ENCODE results near the gene DNAH3. TPM values are rescaled to one million over a fixed set of nuclear protein-coding genes. Genes with fewer than 3 reads are reported as not detected.

The DNAH3 gene
- total RNA-seq, 5 donors from 2014 or later (not counting 1 experiment from before 2014, with no cell fraction given): not detected

- H3K27me3 Mint-ChIP-seq: peaks cover 0 to 2% of the 10 kb centered on the region in 2 donors
- H3K27ac ChIP-seq (ENCODE audit: low read length): no peak overlapping the region
- no peak overlapping the region for H3K4me3 Mint-ChIP-seq
- H3K9me3 ChIP-seq: no peaks in the 10 kb centered on the region
- CTCF ChIA-PET: no interaction called here
- H3K4me1 Mint-ChIP-seq: no peaks in the 10 kb centered on the region
- H3K4me1 ChIP-seq (ENCODE audit: control insufficient read depth in 1 of 2, extremely low read depth in 1 of 2, insufficient read depth in 2 of 2, low read length in 2 of 2): no peaks in the 10 kb centered on the region
- H3K36me3 Mint-ChIP-seq: no peaks in the 10 kb centered on the region
- peaks cover 0 to 2% of the 10 kb centered on the region in 2 experiments for H3K27me3 ChIP-seq (replicated peaks in 1 of 2; ENCODE audit: control insufficient read depth in 2 of 2, extremely low read depth in 1 of 2, insufficient read depth in 2 of 2, low read length in 1 of 2)
- H3K36me3 ChIP-seq (ENCODE audit: control insufficient read depth in 2 of 2, extremely low read depth in 1 of 2, insufficient read depth in 1 of 2, low read length in 1 of 2): no peaks in the 10 kb centered on the region
- H3K4me3 ChIP-seq (ENCODE audit: control insufficient read depth in 1 of 2, extremely low read depth in 1 of 2, low read length in 1 of 2): no peak overlapping the region
- ATAC-seq (replicated peaks in 1 of 4): no peak
- POLR2A ChIA-PET: no interaction called here
- 80% methylated on average over 1 of the region's 8 CpGs for WGBS (ENCODE audit: insufficient coverage)
- no peak for DNase-seq
- H3K27ac Mint-ChIP-seq: no peak overlapping the region
- H3K9me3 Mint-ChIP-seq: no peaks in the 10 kb centered on the region
These were observed 179.2 kb downstream of the DNAH3 start for GRCh38 chr16:20971401-20971800.

DNA sequence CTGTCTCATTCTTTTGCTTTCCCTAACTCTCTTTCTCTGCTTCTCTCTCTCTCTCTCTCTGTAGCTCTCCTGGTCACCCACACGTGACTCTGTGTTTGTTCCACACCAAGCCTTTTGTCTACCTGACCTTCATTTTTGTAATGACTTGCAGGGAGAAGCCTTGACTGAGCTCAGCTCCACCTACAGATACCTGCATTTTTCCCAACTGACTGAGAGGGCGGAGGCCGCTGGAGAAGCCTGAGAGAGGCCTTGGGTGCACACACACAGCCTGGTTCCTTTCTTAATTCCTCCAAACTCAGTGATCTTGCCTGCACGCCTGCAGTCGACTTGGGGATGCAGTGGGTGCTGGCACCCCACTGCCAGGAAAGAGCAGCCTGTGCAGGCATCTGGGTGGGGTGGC lies 181.3 kb downstream of the DNAH3 start:
- Histone ChIP-seq H3K36me3 (ENCODE audit: control insufficient read depth in 2 of 2, extremely low read depth in 1 of 2, insufficient read depth in 1 of 2, low read length in 1 of 2) (no peaks in the 10 kb centered on the region), H3K4me1 (ENCODE audit: control insufficient read depth in 1 of 2, extremely low read depth in 1 of 2, insufficient read depth in 2 of 2, low read length in 2 of 2) (no peaks in the 10 kb centered on the region), H3K9me3 (no peaks in the 10 kb centered on the region), H3K4me3 (ENCODE audit: control insufficient read depth in 1 of 2, extremely low read depth in 1 of 2, low read length in 1 of 2) (no peak overlapping the region), H3K27me3 (replicated peaks in 1 of 2; ENCODE audit: control insufficient read depth in 2 of 2, extremely low read depth in 1 of 2, insufficient read depth in 2 of 2, low read length in 1 of 2) (peaks cover 0 to 2% of the 10 kb centered on the region in 2 experiments), H3K27ac (ENCODE audit: low read length) (no peak overlapping the region)
- no peaks in the 10 kb centered on the region for H3K9me3 Mint-ChIP-seq
- ATAC-seq (replicated peaks in 1 of 4) (no peak), DNase-seq (no peak)
- no peak overlapping the region for H3K27ac Mint-ChIP-seq
- CTCF ChIA-PET: no interaction called here
- no peaks in the 10 kb centered on the region for H3K36me3 Mint-ChIP-seq
- H3K4me1 Mint-ChIP-seq: no peaks in the 10 kb centered on the region
- WGBS (ENCODE audit: insufficient coverage): 74% methylated on average over 4 of the region's 5 CpGs
- POLR2A ChIA-PET: no interaction called here
- H3K27me3 Mint-ChIP-seq: peaks cover 0 to 2% of the 10 kb centered on the region in 2 donors
- H3K4me3 Mint-ChIP-seq: no peak overlapping the region

DNA sequence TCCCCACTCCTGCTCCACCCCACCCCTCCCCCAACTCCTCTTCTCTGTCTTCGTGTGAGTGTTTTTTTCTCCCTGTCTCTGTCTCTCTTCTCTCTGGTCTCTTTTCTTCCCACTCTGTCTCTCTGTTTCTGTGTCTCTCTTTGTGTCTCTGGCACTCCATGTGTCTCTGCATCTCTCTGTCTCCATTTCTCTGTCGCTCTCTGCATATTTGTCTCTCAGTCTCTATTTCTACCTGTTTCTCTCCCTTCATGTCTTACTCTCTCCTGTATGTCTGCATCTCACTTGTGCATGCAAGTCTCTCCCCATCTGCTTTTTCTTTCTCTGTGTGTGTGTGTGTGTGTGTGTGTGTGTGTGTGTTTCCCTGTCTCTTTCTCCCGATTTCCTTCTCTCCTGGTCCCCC lies 181.9 kb downstream of the DNAH3 start:
- ATAC-seq (replicated peaks in 1 of 4) (no peak), DNase-seq (no peak)
- ChIA-PET CTCF (no interaction called here), POLR2A (no interaction called here)
- 86% methylated on average over 2 of the region's 3 CpGs for WGBS (ENCODE audit: insufficient coverage)
- H3K27ac ChIP-seq (ENCODE audit: low read length): no peak overlapping the region
- no peaks in the 10 kb centered on the region for H3K36me3 ChIP-seq (ENCODE audit: control insufficient read depth in 2 of 2, extremely low read depth in 1 of 2, insufficient read depth in 1 of 2, low read length in 1 of 2)
- no peaks in the 10 kb centered on the region for H3K4me1 ChIP-seq (ENCODE audit: control insufficient read depth in 1 of 2, extremely low read depth in 1 of 2, insufficient read depth in 2 of 2, low read length in 2 of 2)
- H3K27ac Mint-ChIP-seq: no peak overlapping the region
- H3K4me1 Mint-ChIP-seq: no peaks in the 10 kb centered on the region
- no peaks in the 10 kb centered on the region for H3K9me3 Mint-ChIP-seq
- no peaks in the 10 kb centered on the region for H3K9me3 ChIP-seq
- H3K4me3 ChIP-seq (ENCODE audit: control insufficient read depth in 1 of 2, extremely low read depth in 1 of 2, low read length in 1 of 2): no peak overlapping the region
- no peak overlapping the region for H3K4me3 Mint-ChIP-seq
- H3K36me3 Mint-ChIP-seq: no peaks in the 10 kb centered on the region
- H3K27me3 ChIP-seq (replicated peaks in 1 of 2; ENCODE audit: control insufficient read depth in 2 of 2, extremely low read depth in 1 of 2, insufficient read depth in 2 of 2, low read length in 1 of 2): no peaks in the 10 kb centered on the region
- H3K27me3 Mint-ChIP-seq: peaks cover 0 to 2% of the 10 kb centered on the region in 2 donors

- Mint-ChIP-seq H3K4me1 (no peaks in the 10 kb centered on the region), H3K36me3 (no peaks in the 10 kb centered on the region), H3K27me3 (no peaks in the 10 kb centered on the region), H3K27ac (no peak overlapping the region), H3K9me3 (no peaks in the 10 kb centered on the region), H3K4me3 (no peak overlapping the region)
- WGBS (ENCODE audit: insufficient coverage): 97% methylated on average over 3 of the region's 5 CpGs
- ChIA-PET CTCF (no interaction called here), POLR2A (no interaction called here)
- Histone ChIP-seq H3K27me3 (replicated peaks in 1 of 2; ENCODE audit: control insufficient read depth in 2 of 2, extremely low read depth in 1 of 2, insufficient read depth in 2 of 2, low read length in 1 of 2) (no peaks in the 10 kb centered on the region), H3K4me3 (ENCODE audit: control insufficient read depth in 1 of 2, extremely low read depth in 1 of 2, low read length in 1 of 2) (no peak overlapping the region), H3K27ac (ENCODE audit: low read length) (no peak overlapping the region), H3K9me3 (no peaks in the 10 kb centered on the region), H3K4me1 (ENCODE audit: control insufficient read depth in 1 of 2, extremely low read depth in 1 of 2, insufficient read depth in 2 of 2, low read length in 2 of 2) (no peaks in the 10 kb centered on the region), H3K36me3 (ENCODE audit: control insufficient read depth in 2 of 2, extremely low read depth in 1 of 2, insufficient read depth in 1 of 2, low read length in 1 of 2) (no peaks in the 10 kb centered on the region)
- ATAC-seq (replicated peaks in 1 of 4) (no peak), DNase-seq (no peak)
These were observed 189.7 kb downstream of the DNAH3 start for GRCh38 chr16:20960899-20961298.

DNA sequence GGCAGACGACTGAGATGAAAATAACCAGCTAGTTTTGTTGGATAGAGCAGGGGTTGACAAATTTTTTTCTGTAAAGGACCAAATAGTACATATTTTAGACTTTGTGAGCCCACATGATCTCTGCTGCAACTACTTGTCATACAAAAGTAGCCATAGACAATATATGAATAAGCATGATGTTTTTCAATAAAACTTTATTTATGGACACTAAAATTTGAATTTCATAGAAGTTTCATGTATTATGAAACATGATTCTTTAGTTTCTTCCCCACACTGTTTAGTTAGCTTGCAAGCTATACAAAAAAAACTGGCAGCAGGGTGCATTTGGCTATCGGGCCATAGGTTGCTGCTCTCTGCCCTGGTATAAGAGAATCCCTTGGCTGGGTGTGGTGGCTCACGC lies 193.5 kb downstream of the DNAH3 start:
- Mint-ChIP-seq H3K9me3 (no peaks in the 10 kb centered on the region), H3K4me1 (no peaks in the 10 kb centered on the region), H3K27ac (no peak overlapping the region), H3K27me3 (no peaks in the 10 kb centered on the region), H3K4me3 (no peak overlapping the region), H3K36me3 (no peaks in the 10 kb centered on the region)
- Histone ChIP-seq H3K27me3 (replicated peaks in 1 of 2; ENCODE audit: control insufficient read depth in 2 of 2, extremely low read depth in 1 of 2, insufficient read depth in 2 of 2, low read length in 1 of 2) (peaks cover 0 to 6% of the 10 kb centered on the region in 2 experiments), H3K4me3 (ENCODE audit: control insufficient read depth in 1 of 2, extremely low read depth in 1 of 2, low read length in 1 of 2) (no peak overlapping the region), H3K36me3 (ENCODE audit: control insufficient read depth in 2 of 2, extremely low read depth in 1 of 2, insufficient read depth in 1 of 2, low read length in 1 of 2) (no peaks in the 10 kb centered on the region), H3K9me3 (no peaks in the 10 kb centered on the region), H3K4me1 (ENCODE audit: control insufficient read depth in 1 of 2, extremely low read depth in 1 of 2, insufficient read depth in 2 of 2, low read length in 2 of 2) (no peaks in the 10 kb centered on the region), H3K27ac (ENCODE audit: low read length) (no peak overlapping the region)
- DNase-seq (no peak), ATAC-seq (replicated peaks in 1 of 4) (no peak)
- CTCF ChIA-PET: interaction anchor here in 1 of 2 donors (0.7 kb wide), 1 partner anchor 207 kb away, joined by 6 read pairs; no protein-coding TSS in a partner anchor
- WGBS (ENCODE audit: insufficient coverage): 100% methylated on average over 1 of the region's 3 CpGs
- POLR2A ChIA-PET: no interaction called here

DNA sequence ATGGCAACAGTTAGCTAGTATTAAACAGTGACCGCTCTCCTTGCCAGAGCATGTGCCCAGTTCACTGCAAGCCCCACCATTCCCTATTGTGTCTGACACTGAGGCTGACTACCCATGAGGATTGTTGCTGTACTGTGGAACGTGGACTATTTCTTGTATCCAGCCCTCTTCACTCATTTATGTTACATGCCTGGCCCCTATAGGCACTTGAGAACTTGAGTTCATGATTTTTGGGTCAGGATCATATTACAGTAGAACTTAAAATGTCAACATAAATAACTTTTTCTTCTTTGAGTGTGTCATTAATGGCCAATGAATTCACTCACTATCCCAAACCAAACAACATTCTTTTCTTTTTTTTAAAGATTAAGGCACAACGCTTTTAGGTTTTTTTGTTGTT lies 194.3 kb downstream of the DNAH3 start:
- H3K9me3 Mint-ChIP-seq: no peaks in the 10 kb centered on the region
- ATAC-seq (replicated peaks in 1 of 4) (no peak), DNase-seq (no peak)
- H3K27ac Mint-ChIP-seq: no peak overlapping the region
- Histone ChIP-seq H3K4me1 (ENCODE audit: control insufficient read depth in 1 of 2, extremely low read depth in 1 of 2, insufficient read depth in 2 of 2, low read length in 2 of 2) (no peaks in the 10 kb centered on the region), H3K36me3 (ENCODE audit: control insufficient read depth in 2 of 2, extremely low read depth in 1 of 2, insufficient read depth in 1 of 2, low read length in 1 of 2) (no peaks in the 10 kb centered on the region), H3K9me3 (no peaks in the 10 kb centered on the region), H3K27me3 (replicated peaks in 1 of 2; ENCODE audit: control insufficient read depth in 2 of 2, extremely low read depth in 1 of 2, insufficient read depth in 2 of 2, low read length in 1 of 2) (peaks cover 0 to 12% of the 10 kb centered on the region in 2 experiments), H3K4me3 (ENCODE audit: control insufficient read depth in 1 of 2, extremely low read depth in 1 of 2, low read length in 1 of 2) (no peak overlapping the region), H3K27ac (ENCODE audit: low read length) (no peak overlapping the region)
- CTCF ChIA-PET: no interaction called here
- no peak overlapping the region for H3K4me3 Mint-ChIP-seq
- WGBS (ENCODE audit: insufficient coverage): no CpG with 5 or more reads among the region's 3 CpGs
- H3K36me3 Mint-ChIP-seq: no peaks in the 10 kb centered on the region
- no peaks in the 10 kb centered on the region for H3K27me3 Mint-ChIP-seq
- POLR2A ChIA-PET: no interaction called here
- no peaks in the 10 kb centered on the region for H3K4me1 Mint-ChIP-seq

- H3K27me3 Mint-ChIP-seq: no peaks in the 10 kb centered on the region
- CTCF ChIA-PET: no interaction called here
These were observed 196.1 kb downstream of the DNAH3 start for GRCh38 chr16:20954574-20954973.

More at GRCh38 chr16:20954574-20954973, 196.1 kb downstream of the DNAH3 start:
- Histone ChIP-seq H3K27me3 (replicated peaks in 1 of 2; ENCODE audit: control insufficient read depth in 2 of 2, extremely low read depth in 1 of 2, insufficient read depth in 2 of 2, low read length in 1 of 2) (peaks cover 0 to 12% of the 10 kb centered on the region in 2 experiments), H3K4me3 (ENCODE audit: control insufficient read depth in 1 of 2, extremely low read depth in 1 of 2, low read length in 1 of 2) (no peak overlapping the region), H3K36me3 (ENCODE audit: control insufficient read depth in 2 of 2, extremely low read depth in 1 of 2, insufficient read depth in 1 of 2, low read length in 1 of 2) (no peaks in the 10 kb centered on the region), H3K27ac (ENCODE audit: low read length) (no peak overlapping the region), H3K9me3 (no peaks in the 10 kb centered on the region), H3K4me1 (ENCODE audit: control insufficient read depth in 1 of 2, extremely low read depth in 1 of 2, insufficient read depth in 2 of 2, low read length in 2 of 2) (no peaks in the 10 kb centered on the region)
- Mint-ChIP-seq H3K9me3 (no peaks in the 10 kb centered on the region), H3K36me3 (no peaks in the 10 kb centered on the region), H3K4me1 (no peaks in the 10 kb centered on the region), H3K27ac (no peak overlapping the region), H3K4me3 (no peak overlapping the region)
- ATAC-seq (replicated peaks in 1 of 4) (no peak), DNase-seq (no peak)
- POLR2A ChIA-PET: no interaction called here
- 96% methylated on average over 6 of the region's 11 CpGs for WGBS (ENCODE audit: insufficient coverage)
